Activated naive CD8-positive, alpha-beta T cell treated with anti-CD3 and anti-CD28 coated beads, Interleukin-2, amount 50 U/mL, for 16 hours (primary cell): ENCODE measurements around the gene NRCAM.

Source experiments
- DNase-seq: peaks from one replicate; pipeline ENCODE4 v3.0.0-alpha.2; 2020; ENCODE audit warnings: low read depth, low spot score

Gene NRCAM

GRCh38 chr7:108424013-108424412, 32.2 kb downstream of the NRCAM start:
- DNase-seq: no peak

- DNase-seq: no peak
These were observed 32.9 kb downstream of the NRCAM start for GRCh38 chr7:108423089-108423989.

GRCh38 chr7:108421720-108422331, 34.4 kb downstream of the NRCAM start:
- DNase-seq: no peak

GRCh38 chr7:108419961-108420908, 36.0 kb downstream of the NRCAM start:
- DNase-seq: no peak

GRCh38 chr7:108418946-108419345, 37.3 kb downstream of the NRCAM start:
- DNase-seq: no peak

GRCh38 chr7:108417926-108418325, 38.3 kb downstream of the NRCAM start:
- no peak for DNase-seq

- DNase-seq: no peak
These were observed 39.1 kb downstream of the NRCAM start for GRCh38 chr7:108417144-108417543.

GRCh38 chr7:108415821-108416536, 40.3 kb downstream of the NRCAM start:
- DNase-seq: no peak

GRCh38 chr7:108415084-108415483, 41.2 kb downstream of the NRCAM start:
- no peak for DNase-seq

GRCh38 chr7:108413782-108414492, 42.3 kb downstream of the NRCAM start:
- DNase-seq: no peak

GRCh38 chr7:108413337-108413736, 42.9 kb downstream of the NRCAM start:
- no peak for DNase-seq

GRCh38 chr7:108409146-108409545, 47.1 kb downstream of the NRCAM start:
- DNase-seq: no peak

GRCh38 chr7:108408296-108408991, 47.8 kb downstream of the NRCAM start:
- DNase-seq: no peak

- no peak for DNase-seq
These were observed 48.6 kb downstream of the NRCAM start for GRCh38 chr7:108407676-108408075.

GRCh38 chr7:108406222-108406890, 49.9 kb downstream of the NRCAM start:
- DNase-seq: no peak

- DNase-seq: no peak
These were observed 51.5 kb downstream of the NRCAM start for GRCh38 chr7:108404509-108405420.

- DNase-seq: no peak
These were observed 52.5 kb downstream of the NRCAM start for GRCh38 chr7:108403597-108404217.

GRCh38 chr7:108402865-108403264, 53.4 kb downstream of the NRCAM start:
- DNase-seq: no peak
